ENCODE results near the gene CAPN12. TPM values are rescaled to one million over a fixed set of nuclear protein-coding genes. Genes with fewer than 3 reads are reported as not detected.

The CAPN12 gene
- polyA plus RNA-seq, 12 donors = 0.64 to 5.1 (median 1.3) TPM; not detected in 2

Other genes with a start within 250 kb of the CAPN12 start
- 10 to 100 TPM in 5 of 12 donors, 1 to 10 TPM in 5, not detected in 2; 1.8 to 17.8 (median 10.3) TPM for gene MAP4K1, start 126.5 kb downstream of the CAPN12 start, polyA plus RNA-seq (ENCODE audit: insufficient read length in 12 of 12)
- gene EIF3K, start 125.3 kb downstream of the CAPN12 start, polyA plus RNA-seq (ENCODE audit: insufficient read length in 12 of 12) = 100 to 1,000 TPM; 195 to 996 (median 338) TPM
- gene ACTN4, start 96.8 kb downstream of the CAPN12 start, polyA plus RNA-seq (ENCODE audit: insufficient read length in 12 of 12) = 100 to 1,000 TPM; 116 to 322 (median 196) TPM
- gene LGALS7, start 29.0 kb upstream of the CAPN12 start, polyA plus RNA-seq (ENCODE audit: insufficient read length in 12 of 12) = 1 to 10 TPM in 5 of 12 donors, under 1 TPM in 3, not detected in 4; 0.33 to 8.7 (median 1.0) TPM
- gene LGALS7B, start 44.7 kb upstream of the CAPN12 start, polyA plus RNA-seq (ENCODE audit: insufficient read length in 12 of 12) = 100 to 1,000 TPM in 1 of 12 donors, 10 to 100 TPM in 2, 1 to 10 TPM in 2, under 1 TPM in 1, not detected in 6; 0.93 to 126 (median 7.2) TPM
- 100 to 1,000 TPM in 1 of 12 donors, 1 to 10 TPM in 4, under 1 TPM in 6, not detected in 1; 0.50 to 236 (median 0.88) TPM for gene LGALS4, start 68.5 kb upstream of the CAPN12 start, polyA plus RNA-seq (ENCODE audit: insufficient read length in 12 of 12)
- 100 to 1,000 TPM in 7 of 12 donors, 10 to 100 TPM in 4, not detected in 1; 86.5 to 129 (median 102) TPM for gene ECH1, start 87.3 kb upstream of the CAPN12 start, polyA plus RNA-seq (ENCODE audit: insufficient read length in 12 of 12)
- gene HNRNPL, start 105.5 kb upstream of the CAPN12 start, polyA plus RNA-seq (ENCODE audit: insufficient read length in 12 of 12) = over 10,000 TPM in 1 of 12 donors, 100 to 1,000 TPM in 11; 251 to 16,091 (median 284) TPM
- gene RINL, start 133.8 kb upstream of the CAPN12 start, polyA plus RNA-seq (ENCODE audit: insufficient read length in 12 of 12) = 10 to 100 TPM in 3 of 12 donors, 1 to 10 TPM in 8, not detected in 1; 6.4 to 17.9 (median 9.0) TPM
- 100 to 1,000 TPM in 7 of 12 donors, 10 to 100 TPM in 4, not detected in 1; 74.8 to 135 (median 104) TPM for gene SIRT2, start 155.1 kb upstream of the CAPN12 start, polyA plus RNA-seq (ENCODE audit: insufficient read length in 12 of 12)
- 10 to 100 TPM in 3 of 12 donors, 1 to 10 TPM in 8, not detected in 1; 5.8 to 19.6 (median 7.2) TPM for gene NFKBIB, start 155.5 kb upstream of the CAPN12 start, polyA plus RNA-seq (ENCODE audit: insufficient read length in 12 of 12)
- 10 to 100 TPM in 1 of 12 donors, 1 to 10 TPM in 10, not detected in 1; 2.7 to 14.5 (median 4.5) TPM for gene CCER2, start 167.7 kb upstream of the CAPN12 start, polyA plus RNA-seq (ENCODE audit: insufficient read length in 12 of 12)
- 10 to 100 TPM in 11 of 12 donors, not detected in 1; 16.9 to 42.8 (median 26.5) TPM for gene SARS2, start 186.3 kb upstream of the CAPN12 start, polyA plus RNA-seq (ENCODE audit: insufficient read length in 12 of 12)
- gene MRPS12, start 186.5 kb upstream of the CAPN12 start, polyA plus RNA-seq (ENCODE audit: insufficient read length in 12 of 12) = 10 to 100 TPM in 11 of 12 donors, not detected in 1; 13.6 to 26.5 (median 14.8) TPM
- 10 to 100 TPM in 11 of 12 donors, not detected in 1; 22.6 to 33.6 (median 28.0) TPM for gene FBXO17, start 231.3 kb upstream of the CAPN12 start, polyA plus RNA-seq (ENCODE audit: insufficient read length in 12 of 12)

Data from muscle of arm (tissue), 12 donors.